ENCODE measurements around the gene TAF4.

Gene TAF4

GRCh38 chr20:62014488-62014775 is 51.2 kb downstream of the TAF4 start:
- no peaks in the 10 kb centered on the region for H3K27me3 ChIP-seq (ENCODE audit: control insufficient read depth, insufficient read depth, low read length, poor library complexity, severe bottlenecking)
- H3K4me3 ChIP-seq (ENCODE audit: insufficient read depth, low read depth, low read length): no peak overlapping the region
- H3K4me1 ChIP-seq (ENCODE audit: control insufficient read depth, insufficient read depth, low read length): no peaks in the 10 kb centered on the region
- 89 to 91% methylated on average over 12 of the region's 12 CpGs for WGBS, 2 experiments
- H3K36me3 ChIP-seq (ENCODE audit: control insufficient read depth, insufficient read depth, low read length): peaks cover 5% of the 10 kb centered on the region
- no peaks in the 10 kb centered on the region for H3K9me3 ChIP-seq (ENCODE audit: control insufficient read depth, low read length)
- H3K27ac ChIP-seq (ENCODE audit: insufficient read depth, low read depth, low read length, poor library complexity, severe bottlenecking): no peak overlapping the region

GRCh38 chr20:62012631-62013030 is 53.0 kb downstream of the TAF4 start:
- no peak overlapping the region for H3K27ac ChIP-seq (ENCODE audit: insufficient read depth, low read depth, low read length, poor library complexity, severe bottlenecking)
- no peaks in the 10 kb centered on the region for H3K4me1 ChIP-seq (ENCODE audit: control insufficient read depth, insufficient read depth, low read length)
- H3K27me3 ChIP-seq (ENCODE audit: control insufficient read depth, insufficient read depth, low read length, poor library complexity, severe bottlenecking): no peaks in the 10 kb centered on the region
- H3K36me3 ChIP-seq (ENCODE audit: control insufficient read depth, insufficient read depth, low read length): peaks cover 19% of the 10 kb centered on the region
- no peaks in the 10 kb centered on the region for H3K9me3 ChIP-seq (ENCODE audit: control insufficient read depth, low read length)
- H3K4me3 ChIP-seq (ENCODE audit: insufficient read depth, low read depth, low read length): no peak overlapping the region
- 94 to 97% methylated on average over 12 of the region's 12 CpGs for WGBS, 2 experiments

GRCh38 chr20:62011938-62012534 is 53.6 kb downstream of the TAF4 start:
- H3K27ac ChIP-seq (ENCODE audit: insufficient read depth, low read depth, low read length, poor library complexity, severe bottlenecking): no peak overlapping the region
- no peaks in the 10 kb centered on the region for H3K9me3 ChIP-seq (ENCODE audit: control insufficient read depth, low read length)
- peaks cover 25% of the 10 kb centered on the region for H3K36me3 ChIP-seq (ENCODE audit: control insufficient read depth, insufficient read depth, low read length)
- no peaks in the 10 kb centered on the region for H3K27me3 ChIP-seq (ENCODE audit: control insufficient read depth, insufficient read depth, low read length, poor library complexity, severe bottlenecking)
- WGBS, 2 experiments: 95% methylated on average over 27 of the region's 27 CpGs
- no peak overlapping the region for H3K4me3 ChIP-seq (ENCODE audit: insufficient read depth, low read depth, low read length)
- no peaks in the 10 kb centered on the region for H3K4me1 ChIP-seq (ENCODE audit: control insufficient read depth, insufficient read depth, low read length)

DNA sequence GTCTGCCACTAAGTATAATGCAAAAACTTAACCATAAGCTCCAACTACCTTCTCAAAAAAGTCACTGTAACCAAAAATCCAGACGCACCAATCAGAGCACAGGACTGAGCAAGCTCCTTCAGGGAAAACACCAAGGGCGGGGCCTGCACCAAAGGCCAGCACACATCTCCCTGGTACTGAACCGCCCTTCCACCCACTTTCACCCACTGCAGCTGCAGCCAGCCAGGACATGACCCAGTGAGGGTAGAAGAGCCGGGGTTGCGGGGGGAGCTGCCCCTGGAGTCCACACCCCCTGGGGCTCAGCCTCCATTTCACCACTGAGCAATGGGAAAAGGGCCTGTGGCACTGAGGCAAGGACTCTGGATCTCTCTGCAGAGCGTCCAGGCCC is 54.3 kb downstream of the TAF4 start:
- Histone ChIP-seq H3K4me3 (ENCODE audit: insufficient read depth, low read depth, low read length) (no peak overlapping the region), H3K27me3 (ENCODE audit: control insufficient read depth, insufficient read depth, low read length, poor library complexity, severe bottlenecking) (no peaks in the 10 kb centered on the region), H3K27ac (ENCODE audit: insufficient read depth, low read depth, low read length, poor library complexity, severe bottlenecking) (no peak overlapping the region), H3K9me3 (ENCODE audit: control insufficient read depth, low read length) (no peaks in the 10 kb centered on the region), H3K36me3 (ENCODE audit: control insufficient read depth, insufficient read depth, low read length) (peaks cover 30% of the 10 kb centered on the region), H3K4me1 (ENCODE audit: control insufficient read depth, insufficient read depth, low read length) (no peaks in the 10 kb centered on the region)
- WGBS, 2 experiments: 87 to 91% methylated on average over 6 of the region's 6 CpGs

GRCh38 chr20:62010551-62011402 is 54.9 kb downstream of the TAF4 start:
- Histone ChIP-seq H3K27ac (ENCODE audit: insufficient read depth, low read depth, low read length, poor library complexity, severe bottlenecking) (no peak overlapping the region), H3K36me3 (ENCODE audit: control insufficient read depth, insufficient read depth, low read length) (peaks cover 35% of the 10 kb centered on the region), H3K4me1 (ENCODE audit: control insufficient read depth, insufficient read depth, low read length) (no peaks in the 10 kb centered on the region), H3K9me3 (ENCODE audit: control insufficient read depth, low read length) (no peaks in the 10 kb centered on the region), H3K27me3 (ENCODE audit: control insufficient read depth, insufficient read depth, low read length, poor library complexity, severe bottlenecking) (no peaks in the 10 kb centered on the region), H3K4me3 (ENCODE audit: insufficient read depth, low read depth, low read length) (no peak overlapping the region)
- 37 to 47% methylated on average over 12 to 13 of the region's 13 CpGs for WGBS, 2 experiments

GRCh38 chr20:62009869-62010445 is 55.7 kb downstream of the TAF4 start:
- Histone ChIP-seq H3K4me1 (ENCODE audit: control insufficient read depth, insufficient read depth, low read length) (no peaks in the 10 kb centered on the region), H3K9me3 (ENCODE audit: control insufficient read depth, low read length) (no peaks in the 10 kb centered on the region), H3K27me3 (ENCODE audit: control insufficient read depth, insufficient read depth, low read length, poor library complexity, severe bottlenecking) (no peaks in the 10 kb centered on the region), H3K36me3 (ENCODE audit: control insufficient read depth, insufficient read depth, low read length) (peaks cover 44% of the 10 kb centered on the region), H3K27ac (ENCODE audit: insufficient read depth, low read depth, low read length, poor library complexity, severe bottlenecking) (no peak overlapping the region), H3K4me3 (ENCODE audit: insufficient read depth, low read depth, low read length) (no peak overlapping the region)
- WGBS, 2 experiments: 94% methylated on average over 32 of the region's 32 CpGs

- H3K36me3 ChIP-seq (ENCODE audit: control insufficient read depth, insufficient read depth, low read length): peaks cover 44% of the 10 kb centered on the region
- WGBS, 2 experiments: 96 to 97% methylated on average over 13 of the region's 13 CpGs
- H3K4me3 ChIP-seq (ENCODE audit: insufficient read depth, low read depth, low read length): no peak overlapping the region
- H3K27ac ChIP-seq (ENCODE audit: insufficient read depth, low read depth, low read length, poor library complexity, severe bottlenecking): no peak overlapping the region
- H3K27me3 ChIP-seq (ENCODE audit: control insufficient read depth, insufficient read depth, low read length, poor library complexity, severe bottlenecking): no peaks in the 10 kb centered on the region
- H3K4me1 ChIP-seq (ENCODE audit: control insufficient read depth, insufficient read depth, low read length): no peaks in the 10 kb centered on the region
- H3K9me3 ChIP-seq (ENCODE audit: control insufficient read depth, low read length): no peaks in the 10 kb centered on the region
Observed at GRCh38 chr20:62009322-62009721, 56.4 kb downstream of the TAF4 start.

- H3K4me1 ChIP-seq (ENCODE audit: control insufficient read depth, insufficient read depth, low read length): no peaks in the 10 kb centered on the region
- no peak overlapping the region for H3K27ac ChIP-seq (ENCODE audit: insufficient read depth, low read depth, low read length, poor library complexity, severe bottlenecking)
- no peaks in the 10 kb centered on the region for H3K27me3 ChIP-seq (ENCODE audit: control insufficient read depth, insufficient read depth, low read length, poor library complexity, severe bottlenecking)
- peaks cover 47% of the 10 kb centered on the region for H3K36me3 ChIP-seq (ENCODE audit: control insufficient read depth, insufficient read depth, low read length)
- H3K9me3 ChIP-seq (ENCODE audit: control insufficient read depth, low read length): no peaks in the 10 kb centered on the region
- 91 to 93% methylated on average over 15 of the region's 15 CpGs for WGBS, 2 experiments
- no peak overlapping the region for H3K4me3 ChIP-seq (ENCODE audit: insufficient read depth, low read depth, low read length)
Observed at GRCh38 chr20:62008643-62009183, 57.0 kb downstream of the TAF4 start.

DNA sequence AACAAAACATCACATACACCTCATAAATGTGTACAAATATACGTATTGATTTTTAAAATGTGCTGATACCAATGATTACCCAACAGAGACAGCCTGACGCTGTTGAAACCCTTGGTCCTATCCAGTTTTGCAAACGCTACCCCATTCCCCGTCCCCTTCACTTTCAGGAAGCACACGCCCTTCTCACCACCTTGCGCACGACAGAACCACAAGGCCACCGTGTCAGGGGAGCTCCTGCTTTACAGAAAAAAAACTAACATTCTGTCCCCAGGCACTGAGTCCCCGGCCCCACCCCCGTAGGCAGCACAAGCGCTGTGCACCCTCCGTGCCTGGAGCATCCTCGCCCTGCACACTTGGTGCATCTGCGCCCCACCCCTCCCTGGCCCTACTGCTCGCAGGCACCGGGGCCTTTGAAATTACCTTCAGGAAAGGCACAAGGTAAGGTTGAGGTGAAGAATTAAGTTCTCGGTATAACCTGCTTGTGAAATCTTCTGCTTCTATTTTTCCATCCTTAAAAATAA is 58.5 kb downstream of the TAF4 start:
- 94% methylated on average over 17 of the region's 17 CpGs for WGBS, 2 experiments
- no peaks in the 10 kb centered on the region for H3K9me3 ChIP-seq (ENCODE audit: control insufficient read depth, low read length)
- H3K27ac ChIP-seq (ENCODE audit: insufficient read depth, low read depth, low read length, poor library complexity, severe bottlenecking): no peak overlapping the region
- H3K4me3 ChIP-seq (ENCODE audit: insufficient read depth, low read depth, low read length): no peak overlapping the region
- H3K36me3 ChIP-seq (ENCODE audit: control insufficient read depth, insufficient read depth, low read length): peaks cover 59% of the 10 kb centered on the region
- no peaks in the 10 kb centered on the region for H3K4me1 ChIP-seq (ENCODE audit: control insufficient read depth, insufficient read depth, low read length)
- H3K27me3 ChIP-seq (ENCODE audit: control insufficient read depth, insufficient read depth, low read length, poor library complexity, severe bottlenecking): no peaks in the 10 kb centered on the region

DNA sequence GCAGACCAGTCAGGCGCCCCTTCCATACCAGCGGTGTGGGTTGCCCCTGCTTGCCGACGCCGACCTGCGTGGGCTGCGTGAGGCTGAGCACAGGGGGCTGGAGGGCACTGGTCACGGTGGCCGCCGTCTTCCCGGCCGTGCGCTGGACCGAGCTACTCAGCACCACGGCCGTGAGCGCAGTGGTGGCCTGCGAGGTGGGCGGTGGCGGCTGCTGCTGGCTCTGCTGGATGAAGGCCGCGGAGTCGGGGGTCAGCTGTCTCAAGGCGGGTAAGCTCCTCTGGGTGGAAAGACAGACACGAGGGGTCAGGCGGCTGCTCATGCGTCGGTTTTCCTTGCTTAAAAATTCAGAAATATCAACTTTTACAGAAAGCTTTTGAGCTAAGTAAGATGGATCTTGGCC is 59.2 kb downstream of the TAF4 start:
- 94 to 97% methylated on average over 28 of the region's 28 CpGs for WGBS, 2 experiments
- Histone ChIP-seq H3K9me3 (ENCODE audit: control insufficient read depth, low read length) (no peaks in the 10 kb centered on the region), H3K4me3 (ENCODE audit: insufficient read depth, low read depth, low read length) (no peak overlapping the region)

More for the DNA sequence above, 59.2 kb downstream of the TAF4 start:
- no peaks in the 10 kb centered on the region for H3K4me1 ChIP-seq (ENCODE audit: control insufficient read depth, insufficient read depth, low read length)
- no peaks in the 10 kb centered on the region for H3K27me3 ChIP-seq (ENCODE audit: control insufficient read depth, insufficient read depth, low read length, poor library complexity, severe bottlenecking)
- peaks cover 64% of the 10 kb centered on the region for H3K36me3 ChIP-seq (ENCODE audit: control insufficient read depth, insufficient read depth, low read length)
- no peak overlapping the region for H3K27ac ChIP-seq (ENCODE audit: insufficient read depth, low read depth, low read length, poor library complexity, severe bottlenecking)
